Endothelial cell of umbilical vein (primary cell): ENCODE data around the gene KBTBD3.
A peak's percentile ranks its signal among the peaks of the same experiment; 100 is the strongest.

Experiments used
- CTCF ChIP-seq, 2 donors: IDR thresholded peaks; 1 replicate in 1 of 2; 2 replicates in 1 of 2; pipeline ENCODE4 v1.5.1; 2011; ENCODE audit warnings: low read length in 2 of 2, mild to moderate bottlenecking in 2 of 2, moderate library complexity in 2 of 2, control low read depth in 1 of 2, inconsistent platforms in 1 of 2, low read depth in 1 of 2; ENCODE audit not compliant: insufficient read depth in 1 of 2; ENCODE audit errors: extremely low read depth in 1 of 2
- EZH2 ChIP-seq: IDR thresholded peaks from 2 replicates; pipeline ENCODE4 v1.6.1; 2012; ENCODE audit warnings: borderline replicate concordance, low read depth, mild to moderate bottlenecking, moderate library complexity, low read length, inconsistent platforms; ENCODE audit not compliant: severe bottlenecking
- MAX ChIP-seq: IDR thresholded peaks from 2 replicates; pipeline ENCODE4 v1.6.1; 2011; ENCODE audit not compliant: insufficient read depth, insufficient read length
- POLR2A ChIP-seq: IDR thresholded peaks from 2 replicates; pipeline ENCODE4 v1.6.1; 2012; ENCODE audit warnings: low read depth, mild to moderate bottlenecking, control low read depth, low read length
- POLR2AphosphoS5 ChIP-seq: IDR thresholded peaks from 2 replicates; pipeline ENCODE4 v1.6.1; 2012; ENCODE audit warnings: low read depth, mild to moderate bottlenecking, control low read depth, low read length, moderate library complexity; ENCODE audit not compliant: insufficient read depth

- no peak for TF ChIP-seq CTCF (IDR thresholded peaks at IDR 0.05; ENCODE audit: extremely low read depth in 1 of 2, insufficient read depth in 1 of 2, low read depth in 1 of 2, low read length in 2 of 2)
- TF ChIP-seq EZH2 = no peak
- TF ChIP-seq POLR2AphosphoS5 = peak; percentile 73
- peak; percentile 88 for TF ChIP-seq POLR2A
- peak; percentile 22 for TF ChIP-seq MAX
These were observed 685 bp upstream of the KBTBD3 start, which contains the start of gene AASDHPPT for GRCh38 chr11:106077609-106078455.
